B cell (primary cell): ENCODE results near the gene ITSN2. TPM values are rescaled to one million over a fixed set of nuclear protein-coding genes. Genes with fewer than 3 reads are reported as not detected.

Experiments
- ATAC-seq: fragments of 200-7000 bp; cut with Tn5 transposase; one replicate; pipeline ENCODE4 v1.10.0; 2021; ENCODE audit warnings: low read depth, mild to moderate bottlenecking, moderate number of reproducible peaks, moderate library complexity
- CTCF ChIA-PET: fragments of 350-600 bp; sonication (Branson Sonifier 250); formaldehyde crosslinking; loops from one replicate; lab custom pipeline; 2021; ENCODE audit warnings: antibody characterized with exemption, inconsistent platforms; lab: Charles Lee
- POLR2A ChIA-PET: fragments of 350-600 bp; sonication (Branson Sonifier 250); formaldehyde crosslinking; loops from one replicate; lab custom pipeline; 2021; ENCODE audit warnings: antibody characterized with exemption; lab: Charles Lee
- DNase-seq: peaks from one replicate; pipeline ENCODE4 v3.0.0; 2013
- H2AFZ ChIP-seq: 2 replicates; pipeline ENCODE4 v1.6.1; 2012; ENCODE audit warnings: mild to moderate bottlenecking, low read depth, low read length; ENCODE audit not compliant: insufficient read depth, poor library complexity, severe bottlenecking
- H3K27ac ChIP-seq, 2 donors: 1 replicate in 1 of 2; 2 replicates in 1 of 2; pipeline ENCODE4 v1.5.1; 2012 to 2013; ENCODE audit warnings: low read length in 2 of 2, mild to moderate bottlenecking in 2 of 2, moderate library complexity in 1 of 2
- H3K27me3 ChIP-seq, 4 experiments: fragments of 200-600 bp in 1 of 4; sonication (generic) in 1 of 4; replicated peaks in 1 of 4; 1 replicate in 2 of 4; 2 replicates in 2 of 4; pipeline versions ENCODE4 v1.6.1 to v1.7.0; 2013 to 2016; ENCODE audit warnings: low read length in 3 of 4, mild to moderate bottlenecking in 2 of 4, mixed read lengths in 1 of 4, moderate library complexity in 1 of 4; ENCODE audit not compliant: insufficient read depth in 4 of 4, control insufficient read depth in 3 of 4; ENCODE audit errors: control extremely low read depth in 1 of 4
- H3K36me3 ChIP-seq, 2 experiments: replicated peaks in 1 of 2; 1 replicate in 1 of 2; 2 replicates in 1 of 2; pipeline versions ENCODE4 v1.6.1 to v1.7.1; 2013; ENCODE audit warnings: low read length in 1 of 2; ENCODE audit not compliant: insufficient read depth in 2 of 2, control insufficient read depth in 1 of 2; ENCODE audit errors: control extremely low read depth in 1 of 2, extremely low read depth in 1 of 2
- H3K4me1 ChIP-seq, 2 donors: fragments of 200-600 bp in 1 of 2; sonication (generic) in 1 of 2; 1 replicate in 1 of 2; 2 replicates in 1 of 2; pipeline versions ENCODE4 v1.5.1 to v1.6.1; 2013 to 2017; ENCODE audit warnings: low read length in 2 of 2; ENCODE audit not compliant: control insufficient read depth in 2 of 2, insufficient read depth in 2 of 2
- H3K4me2 ChIP-seq: replicated peaks from 2 replicates; pipeline ENCODE3; 2012; ENCODE audit warnings: mild to moderate bottlenecking, low read depth, low read length; ENCODE audit not compliant: poor library complexity, severe bottlenecking
- H3K4me3 ChIP-seq, 5 experiments: fragments of 200-600 bp in 1 of 5; sonication (generic) in 1 of 5; 1 replicate in 3 of 5; 2 replicates in 2 of 5; pipeline versions ENCODE4 v1.5.1 to v1.7.0; 2011 to 2016; ENCODE audit warnings: low read length in 4 of 5, mild to moderate bottlenecking in 4 of 5, low read depth in 2 of 5, control low read depth in 1 of 5, moderate library complexity in 1 of 5; ENCODE audit not compliant: insufficient read depth in 1 of 5; ENCODE audit errors: control extremely low read depth in 1 of 5, extremely low read depth in 1 of 5
- H3K79me2 ChIP-seq: fragments of 200-600 bp; sonication (generic); one replicate; pipeline ENCODE4 v1.6.0; 2016; ENCODE audit warnings: low read length; ENCODE audit not compliant: control insufficient read depth, insufficient read depth
- H3K9ac ChIP-seq: fragments of 200-600 bp; sonication (generic); 2 replicates; pipeline ENCODE4 v1.6.1; 2017; ENCODE audit warnings: mild to moderate bottlenecking, low read length, moderate library complexity
- H3K9me3 ChIP-seq, 3 donors: one replicate each; pipeline versions ENCODE4 v1.6.1 to v1.7.1; 2013; ENCODE audit warnings: low read length in 2 of 3; ENCODE audit not compliant: control insufficient read depth in 2 of 3, insufficient read depth in 1 of 3; ENCODE audit errors: control extremely low read depth in 1 of 3
- H4K20me1 ChIP-seq: 2 replicates; pipeline ENCODE4 v1.6.0; 2012; ENCODE audit warnings: mild to moderate bottlenecking, low read length; ENCODE audit not compliant: insufficient read depth, control insufficient read depth, poor library complexity, severe bottlenecking
- H3K27ac Mint-ChIP-seq: one replicate; pipeline ENCODE4 v1.8.0; 2021; ENCODE audit warnings: mixed read lengths
- H3K27me3 Mint-ChIP-seq: one replicate; pipeline ENCODE4 v1.8.0; 2021; ENCODE audit warnings: mixed read lengths
- H3K4me1 Mint-ChIP-seq: one replicate; pipeline ENCODE4 v1.8.0; 2021; ENCODE audit warnings: mixed read lengths
- H3K4me3 Mint-ChIP-seq: one replicate; pipeline ENCODE4 v1.8.0; 2021; ENCODE audit warnings: mixed read lengths
- H3K9me3 Mint-ChIP-seq: one replicate; pipeline ENCODE4 v1.8.0; 2022; ENCODE audit warnings: mixed read lengths; ENCODE audit not compliant: insufficient read depth
- EZH2 ChIP-seq: IDR thresholded peaks from 2 replicates; pipeline ENCODE4 v1.6.1; 2012; ENCODE audit warnings: borderline replicate concordance, low read depth, mild to moderate bottlenecking, moderate library complexity, low read length; ENCODE audit not compliant: insufficient read depth, poor library complexity, severe bottlenecking
- WGBS: methylation state at CpG from one replicate; pipeline ENCODE4 v1.1.5; 2013; ENCODE audit warnings: missing lambda C conversion rate; ENCODE audit not compliant: insufficient coverage; 5-methylcytosine and 5-hydroxymethylcytosine counted together
- intact Hi-C: fragments of 100-400 bp; cut with micrococcal nuclease; formaldehyde crosslinking; loops from one replicate; pipeline ENCODE4 v1.10.0; 2022
- polyA plus RNA-seq: library from polyadenylated mRNA; depleted of rRNA; stranded (reverse); fragments of >200 nt; gene quantifications from 2 replicates; pipeline ENCODE4 v1.2.3, GENCODE V29; 2012
- total RNA-seq, 2 donors: library from RNA; stranded (reverse); fragments of 120-200 nt in 1 of 2; gene quantifications; 1 replicate in 1 of 2; 2 replicates in 1 of 2; pipeline versions ENCODE4 v1.2.3 to v1.2.4, GENCODE V29; 2013 to 2022
- TF ChIP-seq, protein P1 (sequence below): fragments of 200-600 bp; IDR thresholded peaks from one replicate; pipeline ENCODE4 v1.8.0; 2022; ENCODE audit warnings: antibody characterized with exemption, mild to moderate bottlenecking

ITSN2 gene
- total and polyA plus RNA-seq, 2 donors (not counting 1 experiment from before 2014, with no cell fraction given): 107 to 200 TPM

DNA sequence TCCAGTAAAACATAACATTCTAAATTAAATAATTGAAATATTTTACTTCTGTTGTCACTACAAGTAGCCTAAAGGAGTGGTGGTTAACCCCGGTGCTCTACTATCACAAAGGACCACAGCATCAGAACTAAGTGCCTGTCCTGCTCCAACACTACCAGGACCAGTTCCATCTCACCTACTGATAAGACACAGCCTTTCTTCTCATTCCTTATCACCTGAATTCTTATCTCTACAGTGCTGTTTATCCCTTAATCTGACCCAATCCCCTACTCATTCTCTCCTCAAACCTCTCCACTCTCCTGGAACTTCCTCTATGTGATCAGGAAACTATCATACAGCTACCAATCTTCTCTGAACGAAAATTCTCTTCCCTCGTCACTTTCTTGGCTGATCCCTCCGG lies 80.2 kb downstream of the ITSN2 start:
- no peak for DNase-seq
- no peak overlapping the region for H3K27ac ChIP-seq
- intact Hi-C loops: no loop called here
- H4K20me1 ChIP-seq: peaks cover 12% of the 10 kb centered on the region
- no peaks in the 10 kb centered on the region for H3K27me3 ChIP-seq
- no peak overlapping the region for H2AFZ ChIP-seq
- no peaks in the 10 kb centered on the region for H3K9me3 ChIP-seq
- Mint-ChIP-seq H3K9me3 (no peaks in the 10 kb centered on the region), H3K4me1 (peaks cover 11% of the 10 kb centered on the region), H3K27me3 (no peaks in the 10 kb centered on the region), H3K27ac (no peak overlapping the region), H3K4me3 (no peak overlapping the region)
- no peak overlapping the region for H3K4me2 ChIP-seq
- no peak for TF ChIP-seq EZH2
- TF ChIP-seq, protein P1, sequence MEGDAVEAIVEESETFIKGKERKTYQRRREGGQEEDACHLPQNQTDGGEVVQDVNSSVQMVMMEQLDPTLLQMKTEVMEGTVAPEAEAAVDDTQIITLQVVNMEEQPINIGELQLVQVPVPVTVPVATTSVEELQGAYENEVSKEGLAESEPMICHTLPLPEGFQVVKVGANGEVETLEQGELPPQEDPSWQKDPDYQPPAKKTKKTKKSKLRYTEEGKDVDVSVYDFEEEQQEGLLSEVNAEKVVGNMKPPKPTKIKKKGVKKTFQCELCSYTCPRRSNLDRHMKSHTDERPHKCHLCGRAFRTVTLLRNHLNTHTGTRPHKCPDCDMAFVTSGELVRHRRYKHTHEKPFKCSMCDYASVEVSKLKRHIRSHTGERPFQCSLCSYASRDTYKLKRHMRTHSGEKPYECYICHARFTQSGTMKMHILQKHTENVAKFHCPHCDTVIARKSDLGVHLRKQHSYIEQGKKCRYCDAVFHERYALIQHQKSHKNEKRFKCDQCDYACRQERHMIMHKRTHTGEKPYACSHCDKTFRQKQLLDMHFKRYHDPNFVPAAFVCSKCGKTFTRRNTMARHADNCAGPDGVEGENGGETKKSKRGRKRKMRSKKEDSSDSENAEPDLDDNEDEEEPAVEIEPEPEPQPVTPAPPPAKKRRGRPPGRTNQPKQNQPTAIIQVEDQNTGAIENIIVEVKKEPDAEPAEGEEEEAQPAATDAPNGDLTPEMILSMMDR: no peak
- CTCF ChIA-PET: no interaction called here
- 100% methylated on average over 4 of the region's 4 CpGs for WGBS
- peaks cover 6% of the 10 kb centered on the region for H3K79me2 ChIP-seq
- peaks cover 4 to 63% of the 10 kb centered on the region in 2 experiments for H3K36me3 ChIP-seq
- no peak overlapping the region for H3K4me3 ChIP-seq
- H3K4me1 ChIP-seq: no peaks in the 10 kb centered on the region
- POLR2A ChIA-PET: no interaction called here
- no peak overlapping the region for H3K9ac ChIP-seq
- no peak for ATAC-seq

DNA sequence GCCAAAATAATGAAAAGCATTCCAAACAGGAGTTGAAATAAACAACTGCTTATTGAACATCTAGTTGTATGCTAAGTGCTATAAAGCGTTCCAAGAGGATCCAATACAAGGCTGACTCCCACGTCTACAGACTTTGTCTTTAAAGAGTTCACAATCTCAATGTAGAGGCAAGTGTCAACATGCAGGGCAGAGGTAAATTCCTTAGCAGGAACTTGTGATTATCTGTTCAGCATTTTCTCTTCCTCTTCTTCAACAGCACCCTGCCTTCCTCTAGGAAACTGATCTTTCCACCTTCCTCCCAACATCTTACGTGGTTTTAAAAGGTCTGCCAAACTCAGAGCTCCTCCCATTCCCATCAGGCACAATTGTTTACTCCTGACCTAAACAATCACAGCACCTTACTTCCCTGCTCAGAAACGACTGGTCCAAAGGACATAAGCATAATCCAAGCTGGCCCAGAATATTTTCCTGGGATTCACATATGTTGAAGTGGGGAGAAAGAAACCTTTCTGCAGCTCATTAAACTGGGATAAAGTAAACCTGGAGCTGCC lies 83.9 kb downstream of the ITSN2 start:
- TF ChIP-seq, protein P1: no peak
- no peak for TF ChIP-seq EZH2
- no peaks in the 10 kb centered on the region for H3K27me3 Mint-ChIP-seq
- H3K9me3 ChIP-seq: no peaks in the 10 kb centered on the region
- no peak overlapping the region for H3K4me3 Mint-ChIP-seq
- no peak overlapping the region for H2AFZ ChIP-seq
- DNase-seq: no peak
- H3K4me1 ChIP-seq: no peaks in the 10 kb centered on the region
- peaks cover 1% of the 10 kb centered on the region for H3K79me2 ChIP-seq
- H3K36me3 ChIP-seq: peaks cover 10 to 69% of the 10 kb centered on the region in 2 experiments
- intact Hi-C loops: loop anchor here (5.0 kb wide), 1 partner anchor 106 kb away; no protein-coding TSS in a partner anchor
- peaks cover 11% of the 10 kb centered on the region for H3K4me1 Mint-ChIP-seq
- ChIA-PET CTCF (interaction anchor here (0.6 to 1.0 kb wide), 5 partner anchors 66 to 1278 kb away, joined by 4 to 5 read pairs (median 4); no protein-coding TSS in a partner anchor), POLR2A (no interaction called here)
- peaks cover 8% of the 10 kb centered on the region for H4K20me1 ChIP-seq
- no peaks in the 10 kb centered on the region for H3K27me3 ChIP-seq
- no peak overlapping the region for H3K4me2 ChIP-seq
- H3K9ac ChIP-seq: no peak overlapping the region
- H3K9me3 Mint-ChIP-seq: no peaks in the 10 kb centered on the region
- H3K27ac ChIP-seq: peak overlapping the region in 1 of 2 donors; percentile 57
- WGBS: 75% methylated on average over 1 of the region's 4 CpGs
- H3K4me3 ChIP-seq: no peak overlapping the region
- H3K27ac Mint-ChIP-seq: peak overlapping the region; percentile 11
- ATAC-seq: no peak
